Activated naive CD8-positive, alpha-beta T cell treated with anti-CD3 and anti-CD28 coated beads, Interleukin-2, amount 50 U/mL, for 24 hours (primary cell): Measurements from ENCODE around the gene KIF2A.
A peak's percentile ranks its signal among the peaks of the same experiment; 100 is the strongest.

Experiments
- ATAC-seq: fragments of 150-1000 bp; cut with Tn5 transposase; one replicate; pipeline ENCODE4 v1.10.0; 2021
- DNase-seq: peaks from one replicate; pipeline ENCODE4 v3.0.0; 2021
- H3K27ac Mint-ChIP-seq: one replicate; pipeline ENCODE4 v1.8.0; 2021; ENCODE audit warnings: mild to moderate bottlenecking, mixed read lengths
- H3K27me3 Mint-ChIP-seq: one replicate; pipeline ENCODE4 v1.8.0; 2021; ENCODE audit warnings: mixed read lengths
- H3K36me3 Mint-ChIP-seq: one replicate; pipeline ENCODE4 v1.8.0; 2021; ENCODE audit warnings: low read depth, mixed read lengths
- H3K4me1 Mint-ChIP-seq: one replicate; pipeline ENCODE4 v1.8.0; 2021; ENCODE audit warnings: mixed read lengths
- H3K4me3 Mint-ChIP-seq: one replicate; pipeline ENCODE4 v1.8.0; 2021; ENCODE audit warnings: mild to moderate bottlenecking, moderate library complexity, mixed read lengths
- H3K9me3 Mint-ChIP-seq: one replicate; pipeline ENCODE4 v1.8.0; 2021; ENCODE audit warnings: mixed read lengths

KIF2A gene

DNA sequence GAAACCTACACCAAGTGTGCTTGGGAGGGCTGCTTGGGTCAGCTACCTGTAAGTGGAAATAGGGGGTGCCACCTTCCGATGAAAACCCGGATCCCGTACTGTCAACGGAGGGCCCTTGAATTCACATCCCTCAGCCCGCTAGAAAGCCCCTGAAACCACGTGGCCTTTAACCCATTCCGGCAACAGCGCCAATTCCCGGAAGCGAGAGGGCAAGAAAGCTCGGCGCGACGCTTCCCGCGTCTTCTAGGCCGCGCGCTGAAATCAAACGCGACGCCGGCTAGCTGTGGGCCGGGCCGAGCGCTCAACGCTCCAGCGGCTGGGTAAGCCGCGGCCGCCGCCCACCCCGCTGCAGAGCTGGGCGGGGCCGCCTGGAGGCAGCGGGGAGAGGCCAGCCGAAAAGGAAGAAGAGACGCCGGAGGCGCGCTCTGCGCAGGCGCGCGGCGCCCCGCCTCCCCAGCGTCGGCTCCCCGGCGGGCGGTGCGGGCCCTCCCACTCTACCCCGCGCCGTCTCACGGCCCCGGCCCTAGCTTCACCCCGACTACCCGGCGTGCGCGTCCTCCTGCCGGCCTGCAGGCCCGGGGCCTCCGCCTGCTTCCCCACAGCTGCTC lies at the start of gene KIF2A:
Gene KIF2A, plus strand, starts transcription at position 492 of the 608 bp plus-strand sequence. CDS start 267 bp downstream, outside the sequence.
- Mint-ChIP-seq H3K4me1 (peaks cover 64% of the 10 kb centered on the region), H3K36me3 (peaks cover 33% of the 10 kb centered on the region), H3K27me3 (no peaks in the 10 kb centered on the region), H3K27ac (peak within 1 kb of the TSS; percentile 97), H3K9me3 (no peaks in the 10 kb centered on the region), H3K4me3 (peak within 1 kb of the TSS; percentile 96)
- DNase-seq (peak; percentile 92), ATAC-seq (peak; percentile 93)

DNA sequence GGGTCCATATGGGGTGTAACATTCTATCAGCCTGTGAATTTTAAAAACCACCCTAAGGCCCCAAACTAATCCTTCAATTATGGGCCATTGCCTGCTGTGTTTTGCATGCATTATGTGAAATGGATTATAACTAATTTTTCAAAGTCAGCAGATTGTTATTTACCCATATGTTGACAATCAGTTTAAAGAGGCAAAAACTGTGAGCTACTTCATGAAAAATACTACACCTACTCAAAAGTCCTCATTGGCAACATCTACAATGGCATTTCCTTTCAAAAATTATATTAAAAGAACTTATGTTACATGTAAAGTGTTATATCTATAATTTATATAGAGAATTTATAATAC lies 49.0 kb upstream of the KIF2A start:
- H3K4me1 Mint-ChIP-seq = peaks cover 78% of the 10 kb centered on the region
- ATAC-seq (no peak), DNase-seq (no peak)
- H3K27ac Mint-ChIP-seq = peak overlapping the region; percentile 92
- no peaks in the 10 kb centered on the region for H3K27me3 Mint-ChIP-seq
- H3K9me3 Mint-ChIP-seq = peaks cover 21% of the 10 kb centered on the region
- peaks cover 15% of the 10 kb centered on the region for H3K36me3 Mint-ChIP-seq
- H3K4me3 Mint-ChIP-seq = peak overlapping the region; percentile 60

DNA sequence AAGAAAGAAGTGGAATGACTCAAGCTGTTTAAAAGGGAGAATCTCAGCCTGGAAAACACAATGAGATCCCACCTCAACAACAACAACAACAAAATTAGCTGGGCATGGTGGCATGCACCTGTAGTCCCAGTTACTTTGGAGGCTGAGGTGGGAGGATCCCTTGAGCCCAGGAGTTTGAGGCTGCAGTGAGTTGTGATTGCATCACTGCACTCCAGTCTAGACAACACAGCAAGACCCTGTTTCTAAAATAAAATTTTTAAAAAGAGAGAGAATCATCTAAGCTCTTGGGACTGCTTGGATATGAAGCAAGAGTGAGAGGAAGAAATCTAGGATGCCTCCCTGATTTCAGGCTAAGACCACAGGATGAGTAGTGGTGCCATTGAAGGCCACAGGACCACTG lies 47.4 kb upstream of the KIF2A start:
- Mint-ChIP-seq H3K27me3 (no peaks in the 10 kb centered on the region), H3K4me3 (no peak overlapping the region), H3K9me3 (peaks cover 10% of the 10 kb centered on the region), H3K4me1 (peaks cover 67% of the 10 kb centered on the region), H3K27ac (peak overlapping the region; percentile 41), H3K36me3 (peaks cover 5% of the 10 kb centered on the region)
- DNase-seq (no peak), ATAC-seq (no peak)

DNA sequence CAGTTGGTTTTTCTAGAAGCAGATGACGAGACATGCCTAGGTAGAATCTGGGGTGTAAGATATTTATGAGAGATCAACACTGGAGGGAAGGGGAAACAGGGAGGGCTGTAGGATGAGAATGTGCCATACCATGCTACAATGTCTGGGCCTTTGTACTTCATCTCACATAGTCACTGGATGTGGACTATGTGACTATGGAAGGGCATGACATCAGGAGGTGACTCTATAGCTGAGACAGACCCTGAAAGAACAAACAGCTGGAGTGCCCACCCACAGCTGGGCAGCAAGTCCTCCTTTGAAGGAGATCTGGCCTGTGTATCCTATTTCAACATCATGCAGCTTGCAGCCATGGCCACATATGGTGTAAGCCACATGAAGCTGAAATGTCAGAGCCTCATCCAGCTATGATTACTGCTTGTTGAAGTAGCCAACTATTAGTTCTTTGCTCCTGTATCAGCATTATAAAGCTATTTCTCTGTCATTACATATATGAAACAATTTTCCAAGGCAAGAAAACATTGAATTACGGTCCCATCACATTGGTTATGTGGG lies 46.2 kb upstream of the KIF2A start:
- H3K4me3 Mint-ChIP-seq = no peak overlapping the region
- H3K27ac Mint-ChIP-seq = no peak overlapping the region
- no peaks in the 10 kb centered on the region for H3K9me3 Mint-ChIP-seq
- H3K4me1 Mint-ChIP-seq = peaks cover 61% of the 10 kb centered on the region
- ATAC-seq (no peak), DNase-seq (no peak)
- no peaks in the 10 kb centered on the region for H3K27me3 Mint-ChIP-seq
- H3K36me3 Mint-ChIP-seq = peaks cover 5% of the 10 kb centered on the region

DNA sequence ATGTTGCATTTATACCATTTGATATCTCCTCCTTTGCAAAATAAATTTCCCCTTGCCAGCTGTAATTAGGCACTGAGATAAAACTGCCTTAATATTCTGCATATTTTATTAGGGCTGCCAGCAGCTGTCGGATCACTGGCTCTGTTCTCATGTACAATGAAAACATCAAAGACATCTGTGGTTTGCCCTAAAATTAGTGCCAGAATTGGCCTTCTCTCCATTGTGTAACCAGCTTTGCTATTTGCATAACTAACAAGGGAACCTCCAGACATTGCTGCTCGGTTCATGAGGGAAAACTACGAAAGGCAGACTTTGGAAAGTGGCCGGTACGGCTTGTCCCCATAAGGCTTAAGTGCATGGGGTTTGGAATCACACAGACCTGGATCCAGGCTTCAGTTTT lies 45.5 kb upstream of the KIF2A start:
- no peak for DNase-seq
- ATAC-seq = no peak
- H3K27me3 Mint-ChIP-seq = no peaks in the 10 kb centered on the region
- peaks cover 53% of the 10 kb centered on the region for H3K4me1 Mint-ChIP-seq
- H3K27ac Mint-ChIP-seq = no peak overlapping the region
- no peaks in the 10 kb centered on the region for H3K9me3 Mint-ChIP-seq
- peaks cover 2% of the 10 kb centered on the region for H3K36me3 Mint-ChIP-seq
- no peak overlapping the region for H3K4me3 Mint-ChIP-seq

DNA sequence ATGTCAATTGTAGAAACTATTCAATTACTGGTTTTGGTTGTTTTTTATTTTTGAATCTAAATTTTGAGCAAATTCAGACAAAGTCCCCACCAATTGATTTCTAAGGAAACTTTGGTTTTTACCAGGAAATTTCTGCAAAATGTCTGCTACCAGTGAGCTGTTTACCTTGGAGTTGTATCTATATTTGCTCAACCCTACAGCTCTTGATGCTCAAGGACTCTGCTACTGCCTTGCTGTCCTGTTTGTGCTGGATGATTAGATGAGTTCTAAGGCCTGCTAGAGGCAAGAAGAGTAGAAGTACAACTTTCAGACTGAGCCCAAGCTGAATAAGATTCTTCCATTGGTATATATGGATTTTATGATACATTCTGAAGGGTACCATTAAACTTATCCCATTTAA lies 42.6 kb upstream of the KIF2A start:
- Mint-ChIP-seq H3K9me3 (no peaks in the 10 kb centered on the region), H3K27me3 (no peaks in the 10 kb centered on the region), H3K4me1 (peaks cover 46% of the 10 kb centered on the region), H3K36me3 (peaks cover under 1% of the 10 kb centered on the region), H3K4me3 (no peak overlapping the region), H3K27ac (no peak overlapping the region)
- ATAC-seq (no peak), DNase-seq (no peak)

DNA sequence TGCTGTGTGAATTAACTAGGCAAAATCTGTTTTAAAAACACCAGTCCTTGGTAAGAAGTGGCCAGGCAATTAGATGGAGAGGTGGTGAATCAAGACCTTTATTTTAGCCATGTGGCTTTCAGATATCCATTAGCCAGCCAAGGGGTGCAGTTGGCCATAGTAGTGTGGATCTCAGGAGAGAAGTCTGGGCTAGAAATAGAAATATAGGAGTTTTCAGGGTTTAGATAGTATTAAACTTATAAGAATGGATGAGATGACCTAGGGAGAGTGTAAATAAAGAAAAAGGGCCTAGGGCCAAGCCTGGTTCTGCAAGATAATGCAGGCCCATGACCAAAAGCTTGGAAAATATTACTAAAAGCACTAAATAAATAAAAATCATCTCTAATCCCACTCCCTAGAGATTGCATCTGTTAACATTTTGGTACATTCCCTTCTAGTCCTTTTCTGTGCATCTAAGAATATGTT lies 40.3 kb upstream of the KIF2A start:
- DNase-seq (no peak), ATAC-seq (no peak)
- Mint-ChIP-seq H3K4me1 (peaks cover 33% of the 10 kb centered on the region), H3K36me3 (no peaks in the 10 kb centered on the region), H3K27ac (no peak overlapping the region), H3K4me3 (no peak overlapping the region), H3K27me3 (no peaks in the 10 kb centered on the region), H3K9me3 (no peaks in the 10 kb centered on the region)

DNA sequence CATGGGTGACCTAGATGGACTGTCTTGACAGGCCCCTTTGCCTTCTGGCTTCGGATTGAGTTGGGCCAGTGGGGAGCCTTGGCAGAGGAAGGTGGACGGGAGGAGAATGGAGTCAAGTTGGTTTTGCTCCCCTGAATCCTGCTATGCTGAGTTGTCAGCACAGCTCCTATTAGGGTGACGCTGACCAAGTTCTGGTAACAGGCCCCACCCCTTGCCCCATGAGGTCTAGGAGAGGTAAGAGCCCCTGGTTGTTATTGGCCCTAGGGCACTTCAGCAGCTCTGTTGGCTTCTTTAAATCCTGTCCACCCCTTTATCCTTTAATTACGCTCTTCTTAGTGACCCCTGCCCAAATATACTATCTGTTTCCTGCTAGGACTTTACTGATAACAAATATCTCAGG lies 39.4 kb upstream of the KIF2A start:
- no peak overlapping the region for H3K4me3 Mint-ChIP-seq
- no peaks in the 10 kb centered on the region for H3K9me3 Mint-ChIP-seq
- peaks cover 31% of the 10 kb centered on the region for H3K4me1 Mint-ChIP-seq

DNA sequence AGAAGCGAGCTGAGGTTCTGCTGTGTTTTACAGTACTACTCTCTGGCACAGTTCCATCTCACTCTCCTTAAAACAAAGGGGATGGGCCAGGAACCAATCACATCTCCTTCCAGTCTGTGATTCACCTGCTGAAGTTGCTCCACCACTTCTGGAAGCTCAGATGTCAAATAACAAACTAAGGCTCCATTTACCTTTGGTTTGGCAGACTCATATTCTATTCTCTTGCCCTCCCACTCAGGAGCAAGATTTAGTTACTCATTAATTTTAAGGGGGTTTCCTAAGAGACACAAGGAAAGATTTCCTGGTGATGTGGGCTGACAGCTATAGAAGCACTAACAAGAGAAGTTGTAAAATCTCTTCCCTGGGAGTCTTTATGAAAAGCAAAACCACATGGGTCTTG lies 37.8 kb upstream of the KIF2A start:
- Mint-ChIP-seq H3K36me3 (no peaks in the 10 kb centered on the region), H3K27me3 (no peaks in the 10 kb centered on the region), H3K4me3 (peak overlapping the region; percentile 10), H3K9me3 (peaks cover 4% of the 10 kb centered on the region), H3K4me1 (peaks cover 40% of the 10 kb centered on the region), H3K27ac (peak overlapping the region; percentile 47)
- ATAC-seq = peak; percentile 81
- no peak for DNase-seq

More for the DNA sequence above, 39.4 kb upstream of the KIF2A start:
- Mint-ChIP-seq H3K27me3 (no peaks in the 10 kb centered on the region), H3K27ac (no peak overlapping the region), H3K36me3 (no peaks in the 10 kb centered on the region)
- no peak for DNase-seq
- no peak for ATAC-seq

DNA sequence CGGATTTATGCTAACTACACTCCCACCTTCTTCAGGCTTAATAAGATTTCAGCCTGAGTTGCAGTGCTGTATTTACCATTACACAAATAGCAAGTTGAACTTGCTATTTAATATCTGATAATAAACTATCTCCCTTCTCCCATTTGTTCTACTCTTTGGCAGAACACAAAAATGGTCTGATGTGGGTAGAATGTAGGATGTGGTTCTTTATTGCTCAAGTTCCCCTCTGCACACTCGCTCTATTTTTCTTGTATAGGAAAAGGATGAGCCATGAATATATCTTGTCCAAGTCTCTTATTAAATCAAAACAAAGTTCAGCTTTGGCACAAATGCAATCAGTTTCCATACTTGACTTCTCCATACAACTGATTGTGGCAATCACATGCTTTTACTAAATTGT lies 37.2 kb upstream of the KIF2A start:
- ATAC-seq = no peak
- Mint-ChIP-seq H3K4me1 (peaks cover 40% of the 10 kb centered on the region), H3K27me3 (no peaks in the 10 kb centered on the region), H3K36me3 (no peaks in the 10 kb centered on the region), H3K9me3 (peaks cover 7% of the 10 kb centered on the region), H3K27ac (peak overlapping the region; percentile 36), H3K4me3 (no peak overlapping the region)
- no peak for DNase-seq

DNA sequence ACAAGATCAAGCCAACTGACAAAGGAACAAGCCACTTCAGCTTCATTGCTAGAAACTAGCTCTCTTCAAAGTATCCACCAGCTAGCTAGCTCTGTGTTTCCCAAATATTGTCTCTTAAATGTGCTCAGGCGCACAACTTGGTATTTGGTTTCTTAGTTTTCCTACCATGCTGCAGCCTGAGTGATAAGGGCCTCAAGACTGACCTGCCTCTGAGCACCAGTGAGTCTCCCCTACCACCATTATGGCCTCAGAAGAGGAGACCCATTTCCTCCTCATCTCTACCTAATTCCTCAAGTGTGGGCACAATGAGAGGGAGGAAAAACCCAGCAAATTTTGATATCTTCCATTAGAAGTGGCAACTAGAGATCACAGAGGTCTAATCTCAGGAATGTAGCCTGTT lies 34.6 kb upstream of the KIF2A start:
- H3K36me3 Mint-ChIP-seq = no peaks in the 10 kb centered on the region
- no peak overlapping the region for H3K27ac Mint-ChIP-seq
- no peaks in the 10 kb centered on the region for H3K27me3 Mint-ChIP-seq
- peaks cover 37% of the 10 kb centered on the region for H3K4me1 Mint-ChIP-seq
- H3K4me3 Mint-ChIP-seq = no peak overlapping the region
- ATAC-seq (no peak), DNase-seq (no peak)
- peaks cover 7% of the 10 kb centered on the region for H3K9me3 Mint-ChIP-seq

DNA sequence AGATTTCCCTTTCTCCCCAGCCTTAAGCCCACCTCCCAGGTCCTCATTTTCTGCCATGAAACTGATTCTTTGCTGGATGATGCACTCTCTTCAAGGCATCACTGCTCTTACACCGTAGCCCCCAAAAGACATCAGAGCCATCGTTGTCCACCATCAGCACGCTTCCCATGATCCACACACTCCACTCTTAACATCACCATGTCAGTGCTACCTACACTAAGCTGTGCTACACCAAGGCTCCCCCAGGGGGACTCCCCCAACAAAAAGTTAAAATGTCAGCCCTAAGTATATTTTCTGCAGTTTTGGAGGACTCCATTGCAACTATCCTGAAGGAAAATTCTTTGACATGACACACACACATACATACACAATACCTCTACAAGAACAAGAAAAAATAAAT lies 34.1 kb upstream of the KIF2A start:
- H3K4me3 Mint-ChIP-seq = no peak overlapping the region
- peaks cover 7% of the 10 kb centered on the region for H3K9me3 Mint-ChIP-seq
- no peaks in the 10 kb centered on the region for H3K36me3 Mint-ChIP-seq
- peaks cover 41% of the 10 kb centered on the region for H3K4me1 Mint-ChIP-seq
- H3K27me3 Mint-ChIP-seq = no peaks in the 10 kb centered on the region
- ATAC-seq (peak; percentile 65), DNase-seq (no peak)
- peak overlapping the region; percentile 41 for H3K27ac Mint-ChIP-seq

DNA sequence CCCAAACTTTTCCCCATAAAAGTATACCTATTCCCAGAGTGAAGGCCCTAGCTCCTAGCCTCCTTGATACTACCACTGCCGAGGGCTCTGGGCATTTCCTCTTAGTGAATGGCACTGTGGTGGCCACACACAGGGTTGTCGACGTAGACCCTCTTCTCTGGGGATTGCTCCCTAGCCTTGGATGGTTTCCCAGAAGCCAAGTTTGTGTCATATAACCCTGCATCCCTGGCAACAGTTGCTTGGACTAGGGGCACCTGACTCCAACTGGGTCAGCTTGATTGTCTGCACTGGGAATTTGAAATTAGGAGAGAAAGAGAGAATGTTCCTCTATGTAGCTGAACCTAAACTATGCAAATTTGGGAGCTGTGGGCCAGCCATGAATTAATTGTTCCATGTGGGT lies 32.3 kb upstream of the KIF2A start:
- Mint-ChIP-seq H3K27ac (peak overlapping the region; percentile 48), H3K27me3 (no peaks in the 10 kb centered on the region), H3K4me3 (no peak overlapping the region), H3K36me3 (no peaks in the 10 kb centered on the region), H3K4me1 (peaks cover 42% of the 10 kb centered on the region), H3K9me3 (peaks cover 7% of the 10 kb centered on the region)
- no peak for DNase-seq
- no peak for ATAC-seq

DNA sequence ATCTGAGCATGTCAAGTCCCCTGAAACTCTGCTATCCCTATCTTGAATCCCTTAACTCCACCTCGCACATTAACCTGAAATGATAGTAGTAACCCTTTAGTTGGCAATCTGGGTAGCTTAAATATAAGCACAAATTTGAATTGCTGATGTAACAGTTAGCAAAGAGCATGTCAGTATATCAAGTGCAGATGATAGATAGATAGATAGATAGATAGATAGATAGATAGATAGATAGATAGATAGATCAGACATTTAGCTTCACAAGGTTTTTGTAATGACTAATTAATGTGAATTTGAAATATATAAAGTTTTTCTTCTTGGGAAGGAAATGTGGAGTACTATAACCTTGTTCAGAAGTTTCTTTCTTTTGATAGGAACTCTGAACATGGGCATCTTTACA lies 30.4 kb upstream of the KIF2A start:
- DNase-seq = no peak
- peaks cover 38% of the 10 kb centered on the region for H3K4me1 Mint-ChIP-seq
- H3K36me3 Mint-ChIP-seq = no peaks in the 10 kb centered on the region
- no peaks in the 10 kb centered on the region for H3K27me3 Mint-ChIP-seq
- no peak overlapping the region for H3K4me3 Mint-ChIP-seq
- ATAC-seq = no peak
- no peak overlapping the region for H3K27ac Mint-ChIP-seq
- peaks cover 7% of the 10 kb centered on the region for H3K9me3 Mint-ChIP-seq

DNA sequence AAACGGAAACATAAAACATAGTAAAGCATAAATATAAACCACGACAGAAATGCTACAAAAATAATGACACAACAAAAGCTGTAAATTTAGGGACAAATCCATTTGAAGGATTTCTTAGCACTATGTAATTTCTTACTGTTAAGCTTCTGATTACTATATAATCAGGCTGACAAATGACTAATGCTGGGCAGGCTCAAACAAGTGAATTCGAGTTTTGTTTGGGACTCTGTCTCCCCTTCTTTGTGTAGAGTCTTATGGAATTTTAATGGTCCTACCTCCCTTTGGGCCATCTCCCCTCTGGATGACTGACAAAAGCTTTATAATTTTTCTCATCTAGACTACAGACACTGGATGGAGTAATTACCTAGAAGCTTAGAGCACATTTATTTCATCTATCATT lies 24.6 kb upstream of the KIF2A start:
- H3K4me1 Mint-ChIP-seq = peaks cover 56% of the 10 kb centered on the region
- peaks cover 11% of the 10 kb centered on the region for H3K9me3 Mint-ChIP-seq
- peaks cover 9% of the 10 kb centered on the region for H3K36me3 Mint-ChIP-seq
- DNase-seq (no peak), ATAC-seq (no peak)
- no peaks in the 10 kb centered on the region for H3K27me3 Mint-ChIP-seq
- H3K4me3 Mint-ChIP-seq = no peak overlapping the region
- no peak overlapping the region for H3K27ac Mint-ChIP-seq

DNA sequence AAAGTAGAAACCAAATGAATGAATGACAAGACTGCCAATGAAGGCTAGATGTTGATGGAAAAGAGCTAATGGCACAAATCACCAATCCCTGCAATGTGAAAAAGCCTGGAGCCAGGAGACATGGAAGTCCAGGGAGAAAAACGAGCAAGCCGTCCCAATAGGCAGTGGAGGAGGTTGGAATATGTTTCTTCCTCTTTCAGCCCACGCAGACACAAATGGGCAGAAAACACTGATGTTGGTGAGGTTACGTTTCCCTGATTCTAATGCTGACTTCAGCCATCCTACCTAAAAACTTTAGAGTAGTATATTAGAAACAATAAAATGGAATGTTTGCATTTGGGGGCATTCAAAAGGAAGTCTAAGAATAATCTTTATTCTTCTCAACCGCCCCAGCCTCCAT lies 23.9 kb upstream of the KIF2A start:
- H3K9me3 Mint-ChIP-seq = peaks cover 15% of the 10 kb centered on the region
- H3K27ac Mint-ChIP-seq = no peak overlapping the region
- peaks cover 13% of the 10 kb centered on the region for H3K36me3 Mint-ChIP-seq
- no peak overlapping the region for H3K4me3 Mint-ChIP-seq
- H3K27me3 Mint-ChIP-seq = no peaks in the 10 kb centered on the region
- DNase-seq (no peak), ATAC-seq (no peak)
- peaks cover 56% of the 10 kb centered on the region for H3K4me1 Mint-ChIP-seq
